HG03460 (cell line): ENCODE measurements around the gene KCNJ12.
A peak's percentile ranks its signal among the peaks of the same experiment; 100 is the strongest.
"Not testable (repeated sequence)": the region's sequence is repeated elsewhere in the genome, so short reads cannot be mapped to it uniquely, and the experiment has no call there.

Source experiments
- ATAC-seq: cut with Tn5 transposase; IDR thresholded peaks from one replicate; pipeline ENCODE4 v1.9.1; 2021; ENCODE audit not compliant: unreplicated experiment

Gene KCNJ12

GRCh38 chr17:21376081-21376758 lies at the start of gene KCNJ12:
KCNJ12 (plus strand) TSS chr17:21376357; CDS start chr17:21415343, 38,986 bp downstream.
- ATAC-seq = no peak

DNA sequence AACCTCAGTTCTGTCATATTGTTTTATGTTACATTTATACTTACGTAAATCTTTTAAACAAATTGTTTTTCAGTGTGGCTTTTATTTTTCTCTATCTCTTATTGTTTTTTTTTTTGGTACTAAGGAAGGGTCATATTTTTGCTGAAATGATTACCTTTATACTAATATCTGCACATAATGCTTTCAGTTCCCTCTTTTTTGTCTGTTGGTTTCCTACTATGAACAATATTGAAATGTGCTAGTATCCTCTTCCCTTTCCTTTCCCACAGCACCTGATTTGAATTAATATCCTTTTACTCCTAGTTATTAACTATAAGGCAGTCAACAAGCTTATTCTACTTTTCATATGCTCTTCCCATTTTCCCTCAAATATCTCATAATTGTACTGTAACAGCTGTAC lies 48.2 kb upstream of the KCNJ12 start:
- not testable (repeated sequence) for ATAC-seq

GRCh38 chr17:21328778-21329177 lies 47.4 kb upstream of the KCNJ12 start:
- ATAC-seq = not testable (repeated sequence)

DNA sequence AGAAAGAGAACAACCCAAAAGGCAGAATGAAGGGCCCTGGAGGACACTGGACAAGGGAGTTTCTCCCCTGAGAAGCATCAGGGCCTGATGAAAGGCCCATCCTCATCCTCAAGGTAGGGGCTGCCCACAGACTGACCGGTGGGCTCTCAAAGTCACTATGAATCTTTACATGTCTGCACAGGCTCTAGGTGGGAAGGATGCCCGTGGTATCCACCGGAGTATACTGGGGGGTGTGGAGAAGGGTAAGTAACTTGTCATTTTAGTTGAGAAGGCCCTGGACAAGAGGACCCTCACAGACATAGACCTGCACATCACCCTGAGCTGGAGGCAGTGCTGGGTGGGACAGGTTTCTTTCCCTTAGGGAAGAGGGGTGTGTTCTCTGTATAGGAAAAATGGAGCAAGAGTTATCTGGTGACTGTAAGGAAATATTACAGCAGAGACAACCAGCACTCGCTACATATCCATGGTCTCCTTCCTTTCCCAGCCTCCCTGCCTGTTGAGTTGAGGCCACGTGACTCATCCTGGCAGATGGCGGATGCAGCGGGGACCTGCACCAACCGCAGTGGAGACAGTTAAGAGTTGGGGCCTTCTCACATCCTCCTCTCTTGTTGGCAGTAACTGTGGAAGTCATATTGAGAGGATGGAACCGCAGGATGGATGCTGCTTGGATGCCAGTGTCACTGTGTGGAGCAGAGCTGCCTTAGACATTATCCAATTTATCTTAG lies 45.6 kb upstream of the KCNJ12 start:
- no peak for ATAC-seq

DNA sequence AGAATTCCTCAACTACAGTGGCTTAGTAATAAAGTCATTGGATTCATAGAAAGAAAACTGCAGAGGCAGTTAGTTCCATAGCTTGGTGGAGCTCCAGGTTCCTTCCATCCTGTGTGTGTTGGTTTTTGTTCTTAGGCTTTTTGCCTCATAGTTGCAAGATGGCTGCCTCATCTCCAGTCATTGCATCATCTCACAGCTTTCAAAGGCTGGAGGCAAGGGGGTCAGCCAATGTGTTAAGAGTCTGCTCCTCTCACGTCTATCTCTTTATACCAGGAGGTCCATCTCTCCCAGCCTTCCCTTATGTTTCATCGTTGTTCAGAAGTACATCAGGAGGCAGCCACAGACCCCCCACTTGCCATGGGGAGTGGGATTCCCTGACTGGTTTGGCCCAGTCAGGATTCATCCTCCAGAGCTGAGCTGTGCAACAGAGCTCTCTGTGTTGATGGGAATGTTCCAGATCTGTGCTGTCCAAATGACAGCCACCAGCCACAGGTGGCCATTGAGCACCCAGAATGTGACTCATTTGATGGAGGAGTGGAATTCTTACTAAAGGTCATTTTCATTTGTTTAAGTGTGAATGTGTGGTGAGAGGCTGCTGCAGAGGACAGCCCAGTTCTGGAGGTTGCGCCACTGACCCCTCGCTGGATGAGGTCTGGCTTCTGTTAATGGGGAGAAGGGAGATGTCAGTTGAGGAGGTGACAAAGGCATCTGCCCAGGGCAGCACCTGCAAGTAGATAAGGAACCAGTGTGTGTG lies 39.4 kb upstream of the KCNJ12 start:
- not testable (repeated sequence) for ATAC-seq

DNA sequence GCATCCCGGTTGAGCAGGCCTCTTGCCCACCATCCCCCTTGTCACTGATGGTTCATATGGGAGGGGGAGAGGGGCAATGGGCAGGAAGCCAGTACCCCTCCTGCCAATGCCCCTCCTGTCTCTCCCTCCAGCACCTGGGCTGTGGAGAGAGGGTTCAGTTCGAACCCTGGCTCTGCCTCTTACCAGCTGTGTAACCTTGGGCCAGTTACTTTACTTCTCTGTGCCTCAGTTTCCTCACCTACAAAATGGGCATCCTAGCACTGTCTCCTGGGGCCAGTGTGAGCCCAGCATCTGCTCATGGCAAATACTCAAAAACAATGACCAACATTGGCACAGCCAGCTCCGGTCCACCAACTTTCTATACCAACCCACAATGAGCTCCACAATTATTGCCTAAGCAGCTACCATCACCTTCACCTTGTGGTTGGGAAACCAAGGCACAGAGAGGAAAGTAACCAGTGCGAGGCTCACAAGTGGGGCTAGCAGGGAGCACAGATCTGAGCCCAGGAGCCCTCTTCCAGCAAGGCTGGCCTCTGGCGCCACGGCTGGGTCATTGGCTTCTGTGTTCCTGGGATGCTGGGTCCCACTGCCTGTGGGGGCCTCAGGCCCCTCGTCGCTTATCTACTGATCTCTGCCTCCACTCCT lies 38.1 kb upstream of the KCNJ12 start:
- ATAC-seq = not testable (repeated sequence)

- ATAC-seq = no peak
Observed at GRCh38 chr17:21339011-21339410, 37.1 kb upstream of the KCNJ12 start.

GRCh38 chr17:21339571-21339970 lies 36.6 kb upstream of the KCNJ12 start:
- ATAC-seq = not testable (repeated sequence)

GRCh38 chr17:21340407-21340806 lies 35.8 kb upstream of the KCNJ12 start:
- not testable (repeated sequence) for ATAC-seq

DNA sequence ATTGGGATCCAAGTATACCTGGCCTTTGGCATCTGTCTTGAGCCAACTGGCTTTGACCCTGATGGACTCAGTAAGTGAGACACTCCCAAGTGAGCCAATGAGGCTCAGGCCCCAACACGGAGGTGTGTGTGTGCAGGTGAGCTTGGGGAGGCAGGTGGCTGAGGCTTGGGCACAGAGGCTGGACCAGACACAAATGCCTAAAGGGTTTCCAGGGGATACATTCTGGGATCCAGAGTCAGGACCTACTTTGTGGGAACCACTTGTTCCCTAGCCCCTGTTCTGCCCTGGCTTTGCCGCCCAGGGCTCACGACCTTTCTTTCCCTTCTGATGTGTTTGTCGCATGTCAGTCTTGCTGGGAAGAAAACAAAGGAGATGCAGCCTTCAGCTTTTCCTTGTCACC lies 34.9 kb upstream of the KCNJ12 start:
- ATAC-seq = not testable (repeated sequence)

DNA sequence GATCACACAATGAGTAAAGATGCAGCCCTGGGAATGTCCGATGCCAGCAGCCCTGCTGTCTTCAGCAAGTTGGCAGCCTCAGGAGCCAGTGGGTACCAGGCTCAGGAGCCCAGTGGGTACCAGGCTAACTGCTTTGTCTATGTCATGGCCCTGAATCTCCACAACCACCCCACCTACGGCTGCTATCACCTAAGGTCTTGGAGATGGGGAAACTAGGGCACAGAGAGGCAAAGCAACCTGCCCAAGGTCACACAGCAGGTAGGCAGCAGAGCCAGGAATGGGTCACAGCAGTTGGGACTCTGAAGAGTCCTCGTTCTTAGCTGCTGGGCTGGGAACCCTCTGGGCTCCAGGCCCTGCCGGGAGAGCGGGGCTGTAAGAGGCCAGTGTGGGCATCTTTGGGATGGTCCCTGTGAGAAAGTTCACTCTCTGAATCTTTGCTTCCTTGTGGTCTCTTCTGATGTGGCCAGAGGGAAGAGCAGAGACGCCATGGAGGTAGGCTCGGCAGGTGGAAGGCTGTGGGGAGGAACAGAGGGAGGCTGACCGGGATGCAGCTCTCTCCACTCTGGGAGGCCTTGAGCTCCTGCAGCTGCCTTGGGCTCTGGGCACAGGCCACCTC lies 34.1 kb upstream of the KCNJ12 start:
- ATAC-seq = not testable (repeated sequence)

GRCh38 chr17:21343061-21343949 lies 32.9 kb upstream of the KCNJ12 start:
- ATAC-seq = not testable (repeated sequence)

- ATAC-seq = not testable (repeated sequence)
Observed at GRCh38 chr17:21344801-21345200, 31.4 kb upstream of the KCNJ12 start.

DNA sequence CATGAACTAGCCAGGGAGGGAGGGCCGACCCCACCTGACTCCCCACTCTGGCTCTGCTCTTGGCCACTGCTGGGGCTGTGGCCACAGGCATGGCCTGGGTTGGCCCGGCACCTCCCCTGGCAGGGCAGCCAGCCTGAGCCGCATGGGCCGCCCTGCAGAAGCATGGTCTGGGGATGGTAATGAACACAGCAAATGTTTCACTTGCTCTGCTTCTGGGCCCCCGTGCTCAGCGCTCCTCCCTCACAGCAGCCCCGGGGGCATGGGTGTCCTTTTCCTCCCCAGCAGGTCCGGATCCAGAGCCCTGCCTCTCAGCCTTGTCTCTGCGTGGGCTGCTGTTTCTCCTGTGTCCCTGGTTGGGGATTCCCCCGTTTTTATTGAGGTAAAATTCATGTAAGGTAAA lies 30.9 kb upstream of the KCNJ12 start:
- ATAC-seq = no peak

GRCh38 chr17:21346107-21346506 lies 30.1 kb upstream of the KCNJ12 start:
- ATAC-seq = not testable (repeated sequence)

DNA sequence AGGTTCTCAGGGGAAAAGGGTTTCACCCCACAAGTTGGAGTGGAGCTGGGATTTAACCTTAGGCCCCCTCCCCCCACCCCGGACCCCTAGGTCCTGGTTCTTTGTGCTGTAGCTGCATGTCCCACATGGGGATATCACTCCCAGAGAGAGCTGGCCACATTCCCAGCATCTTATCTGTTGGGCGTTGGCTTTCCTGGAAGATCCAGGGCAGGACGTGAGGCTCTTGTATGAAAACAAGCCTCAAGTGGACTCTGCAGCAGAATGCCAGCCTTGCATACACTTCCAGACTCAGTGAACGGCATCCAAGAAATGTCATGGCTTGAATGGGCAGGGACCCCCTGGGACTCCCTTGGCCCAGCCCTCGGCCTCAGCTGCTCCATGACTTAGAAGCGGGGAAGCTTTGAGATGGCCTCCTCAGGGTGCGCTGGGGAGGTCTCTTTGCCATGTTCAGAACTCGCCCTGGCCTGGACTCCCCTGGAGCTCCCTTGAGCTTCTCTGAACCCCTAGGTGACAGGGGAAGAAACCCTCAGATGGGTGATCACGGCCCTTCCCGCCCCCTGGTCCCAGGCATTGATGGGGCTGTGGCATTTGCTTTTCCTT lies 29.4 kb upstream of the KCNJ12 start:
- not testable (repeated sequence) for ATAC-seq

DNA sequence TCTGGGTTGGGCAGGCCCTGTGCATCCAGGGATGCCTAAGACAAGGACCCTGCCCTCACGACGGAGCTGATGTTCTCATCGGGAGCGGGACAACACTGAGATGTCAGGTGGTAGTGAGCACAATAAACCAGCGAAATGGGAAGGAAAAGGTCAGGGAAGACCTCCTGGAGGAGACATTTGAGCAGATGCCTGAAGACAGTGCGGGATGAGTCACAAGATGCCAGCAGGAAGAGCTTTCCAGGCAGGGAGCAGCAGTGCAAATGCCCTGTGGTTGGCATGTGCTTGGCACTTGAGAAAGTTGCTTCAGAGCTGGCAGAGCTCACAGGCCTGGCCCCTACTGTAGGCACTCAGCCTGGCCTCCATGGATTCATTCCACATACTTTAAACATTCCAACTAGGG lies 28.5 kb upstream of the KCNJ12 start:
- not testable (repeated sequence) for ATAC-seq

- peak; percentile 61 for ATAC-seq
Observed at GRCh38 chr17:21348081-21348925, 27.9 kb upstream of the KCNJ12 start.

DNA sequence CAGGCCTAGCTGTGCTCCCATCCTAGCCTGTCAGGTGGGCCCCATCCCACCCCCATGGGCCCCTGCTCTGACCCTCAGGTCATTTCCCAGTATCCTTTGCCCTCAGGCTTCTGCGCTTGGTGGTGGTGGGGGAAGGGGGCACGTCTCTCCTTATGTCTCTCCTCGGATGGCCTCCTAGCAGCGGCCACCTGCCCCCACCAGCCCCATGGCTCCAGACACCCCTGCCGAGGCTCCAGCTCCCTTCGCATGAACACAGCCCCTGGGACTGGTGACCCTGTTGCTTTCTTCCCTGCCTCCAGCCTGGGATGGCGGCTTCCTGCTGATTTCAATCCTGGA lies 27.3 kb upstream of the KCNJ12 start:
- not testable (repeated sequence) for ATAC-seq
